Endothelial cell (in vitro differentiated cells): ENCODE measurements around the gene UGT1A4. TPM values are rescaled to one million over a fixed set of nuclear protein-coding genes. Genes with fewer than 3 reads are reported as not detected.

Experiments used
- DNase-seq: peaks from one replicate; pipeline ENCODE4 v3.0.0; 2021; ENCODE audit warnings: low spot score
- H3K27ac Mint-ChIP-seq: one replicate; pipeline ENCODE4 v1.8.0; 2021; ENCODE audit warnings: mixed read lengths, inconsistent platforms; ENCODE audit not compliant: unreplicated experiment
- H3K27me3 Mint-ChIP-seq: one replicate; pipeline ENCODE4 v1.8.0; 2021; ENCODE audit warnings: mild to moderate bottlenecking, moderate library complexity, mixed read lengths, inconsistent platforms; ENCODE audit not compliant: unreplicated experiment
- H3K36me3 Mint-ChIP-seq: one replicate; pipeline ENCODE4 v1.8.0; 2021; ENCODE audit warnings: mild to moderate bottlenecking, low read depth, mixed read lengths, inconsistent platforms; ENCODE audit not compliant: unreplicated experiment
- H3K4me1 Mint-ChIP-seq: one replicate; pipeline ENCODE4 v1.8.0; 2021; ENCODE audit warnings: mild to moderate bottlenecking, mixed read lengths, inconsistent platforms; ENCODE audit not compliant: unreplicated experiment
- H3K4me3 Mint-ChIP-seq: one replicate; pipeline ENCODE4 v1.8.0; 2021; ENCODE audit warnings: mild to moderate bottlenecking, mixed read lengths, inconsistent platforms; ENCODE audit not compliant: unreplicated experiment
- H3K9me3 Mint-ChIP-seq: one replicate; pipeline ENCODE4 v1.8.0; 2021; ENCODE audit warnings: mixed read lengths, inconsistent platforms; ENCODE audit not compliant: unreplicated experiment
- total RNA-seq: library from RNA; stranded (reverse); fragmentation: NEBNext Ultra II Directional; extraction: Animal tissue kit (Norgen Biotek cat#: 25700); gene quantifications from one replicate; pipeline ENCODE4 v1.2.1, GENCODE V29; 2021; ENCODE audit not compliant: unreplicated experiment
- TF ChIP-seq, protein P1 (sequence below): fragments of 200-600 bp; sonication (generic); IDR thresholded peaks from one replicate; pipeline ENCODE4 v1.5.0; 2021; ENCODE audit warnings: antibody characterized with exemption; ENCODE audit not compliant: unreplicated experiment

UGT1A4 gene
- total RNA-seq, 1 donor from 2014 or later, result not detected

DNA sequence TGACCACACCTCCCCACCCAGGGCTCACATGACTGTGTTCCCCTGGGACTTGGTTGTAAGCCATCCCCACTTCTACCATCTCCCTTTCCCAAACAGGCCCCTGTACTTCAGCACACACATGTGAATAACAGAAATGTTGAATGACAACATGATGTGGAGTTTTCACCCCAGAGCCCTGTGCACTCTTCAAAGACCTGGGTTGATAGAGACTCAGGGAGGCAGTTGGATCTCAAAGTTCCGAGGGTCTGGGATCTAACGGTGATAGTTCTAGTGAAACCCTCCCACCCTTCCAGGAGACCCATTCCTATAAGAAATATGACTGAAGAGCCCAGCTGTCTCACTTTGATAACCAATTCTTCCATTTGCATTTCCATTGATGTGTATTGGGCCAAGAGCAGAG, 59.5 kb downstream of the UGT1A4 start, which contains the start of gene MROH2A:
MROH2A (plus strand) TSS at position 301 of the 400 bp plus-strand sequence. CDS start 1,029 bp downstream, outside the sequence.
- Mint-ChIP-seq H3K27me3 (no peaks in the 10 kb centered on the region), H3K4me3 (no peak within 1 kb of the TSS), H3K36me3 (no peaks in the 10 kb centered on the region), H3K4me1 (no peaks in the 10 kb centered on the region), H3K27ac (no peak within 1 kb of the TSS), H3K9me3 (no peaks in the 10 kb centered on the region)
- no peak for DNase-seq
- TF ChIP-seq, protein P1, sequence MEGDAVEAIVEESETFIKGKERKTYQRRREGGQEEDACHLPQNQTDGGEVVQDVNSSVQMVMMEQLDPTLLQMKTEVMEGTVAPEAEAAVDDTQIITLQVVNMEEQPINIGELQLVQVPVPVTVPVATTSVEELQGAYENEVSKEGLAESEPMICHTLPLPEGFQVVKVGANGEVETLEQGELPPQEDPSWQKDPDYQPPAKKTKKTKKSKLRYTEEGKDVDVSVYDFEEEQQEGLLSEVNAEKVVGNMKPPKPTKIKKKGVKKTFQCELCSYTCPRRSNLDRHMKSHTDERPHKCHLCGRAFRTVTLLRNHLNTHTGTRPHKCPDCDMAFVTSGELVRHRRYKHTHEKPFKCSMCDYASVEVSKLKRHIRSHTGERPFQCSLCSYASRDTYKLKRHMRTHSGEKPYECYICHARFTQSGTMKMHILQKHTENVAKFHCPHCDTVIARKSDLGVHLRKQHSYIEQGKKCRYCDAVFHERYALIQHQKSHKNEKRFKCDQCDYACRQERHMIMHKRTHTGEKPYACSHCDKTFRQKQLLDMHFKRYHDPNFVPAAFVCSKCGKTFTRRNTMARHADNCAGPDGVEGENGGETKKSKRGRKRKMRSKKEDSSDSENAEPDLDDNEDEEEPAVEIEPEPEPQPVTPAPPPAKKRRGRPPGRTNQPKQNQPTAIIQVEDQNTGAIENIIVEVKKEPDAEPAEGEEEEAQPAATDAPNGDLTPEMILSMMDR, result no peak

DNA sequence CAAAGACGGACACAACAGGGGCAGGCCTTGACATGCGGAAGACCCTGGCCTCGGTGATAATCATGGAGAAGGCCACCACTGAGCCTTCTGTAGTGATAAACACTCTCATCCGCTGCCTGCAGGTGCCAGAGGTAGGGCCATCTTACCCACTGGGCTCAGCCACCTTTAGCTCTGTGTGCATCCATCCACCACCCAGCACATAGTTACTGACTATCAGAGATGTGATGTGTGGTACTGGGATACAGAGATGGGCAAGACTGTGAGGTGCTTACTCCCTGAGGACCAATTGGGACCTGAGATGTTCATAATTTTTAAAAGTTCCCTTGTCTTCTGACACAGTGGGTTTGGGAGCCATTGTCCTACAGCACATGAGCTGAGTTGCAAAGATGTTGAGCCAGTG, 61.2 kb downstream of the UGT1A4 start:
- H3K9me3 Mint-ChIP-seq, result no peaks in the 10 kb centered on the region
- H3K4me3 Mint-ChIP-seq, result no peak overlapping the region
- H3K27ac Mint-ChIP-seq, result no peak overlapping the region
- DNase-seq, result no peak
- no peaks in the 10 kb centered on the region for H3K27me3 Mint-ChIP-seq
- TF ChIP-seq, protein P1, result no peak
- no peaks in the 10 kb centered on the region for H3K4me1 Mint-ChIP-seq
- no peaks in the 10 kb centered on the region for H3K36me3 Mint-ChIP-seq

DNA sequence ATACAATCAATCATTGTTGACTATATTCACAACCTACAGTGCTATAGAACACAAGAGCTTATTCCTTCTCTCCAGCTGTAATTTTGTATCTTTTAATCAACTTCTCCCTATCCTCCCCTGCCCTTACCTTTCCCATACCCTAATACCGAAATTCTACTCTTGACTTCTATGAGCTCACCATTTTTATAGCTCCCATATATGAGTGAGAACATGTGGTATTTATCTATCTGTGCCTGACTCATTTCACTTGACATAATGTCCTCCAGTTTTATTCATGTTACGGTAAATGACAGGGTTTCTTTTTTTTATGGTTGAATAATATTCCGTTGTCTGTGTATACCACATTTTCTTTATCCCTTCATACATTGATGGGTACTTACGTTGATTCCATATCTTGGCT, 62.2 kb downstream of the UGT1A4 start:
- Mint-ChIP-seq H3K9me3 (no peaks in the 10 kb centered on the region), H3K4me1 (no peaks in the 10 kb centered on the region), H3K36me3 (no peaks in the 10 kb centered on the region), H3K27me3 (no peaks in the 10 kb centered on the region), H3K27ac (no peak overlapping the region), H3K4me3 (no peak overlapping the region)
- DNase-seq, result no peak
- TF ChIP-seq, protein P1, result no peak

DNA sequence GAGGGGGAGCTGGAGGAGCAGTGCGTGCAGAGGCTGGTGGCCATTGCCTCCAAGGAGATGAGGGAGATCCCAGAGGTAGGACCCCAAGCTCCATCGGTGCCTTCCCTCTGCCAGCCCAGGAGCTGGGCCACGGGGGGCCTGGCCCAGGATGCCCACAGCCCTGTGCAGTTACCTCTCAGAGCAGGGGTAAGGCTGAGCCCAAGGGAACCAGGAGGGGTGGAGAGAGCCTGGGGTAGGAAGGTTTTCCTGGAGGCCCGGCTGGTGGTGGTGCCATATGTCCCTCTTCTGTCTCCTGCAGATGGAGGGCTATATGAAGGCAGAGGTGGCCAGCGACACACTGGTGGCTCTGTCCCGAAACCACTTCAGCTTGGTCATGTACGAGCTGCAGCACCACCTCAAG, 71.0 kb downstream of the UGT1A4 start:
- TF ChIP-seq, protein P1, result no peak
- peaks cover 8% of the 10 kb centered on the region for H3K27me3 Mint-ChIP-seq
- H3K9me3 Mint-ChIP-seq, result no peaks in the 10 kb centered on the region
- no peaks in the 10 kb centered on the region for H3K4me1 Mint-ChIP-seq
- no peak for DNase-seq
- peak overlapping the region; percentile 13 for H3K4me3 Mint-ChIP-seq
- H3K36me3 Mint-ChIP-seq, result peaks cover 17% of the 10 kb centered on the region
- no peak overlapping the region for H3K27ac Mint-ChIP-seq

DNA sequence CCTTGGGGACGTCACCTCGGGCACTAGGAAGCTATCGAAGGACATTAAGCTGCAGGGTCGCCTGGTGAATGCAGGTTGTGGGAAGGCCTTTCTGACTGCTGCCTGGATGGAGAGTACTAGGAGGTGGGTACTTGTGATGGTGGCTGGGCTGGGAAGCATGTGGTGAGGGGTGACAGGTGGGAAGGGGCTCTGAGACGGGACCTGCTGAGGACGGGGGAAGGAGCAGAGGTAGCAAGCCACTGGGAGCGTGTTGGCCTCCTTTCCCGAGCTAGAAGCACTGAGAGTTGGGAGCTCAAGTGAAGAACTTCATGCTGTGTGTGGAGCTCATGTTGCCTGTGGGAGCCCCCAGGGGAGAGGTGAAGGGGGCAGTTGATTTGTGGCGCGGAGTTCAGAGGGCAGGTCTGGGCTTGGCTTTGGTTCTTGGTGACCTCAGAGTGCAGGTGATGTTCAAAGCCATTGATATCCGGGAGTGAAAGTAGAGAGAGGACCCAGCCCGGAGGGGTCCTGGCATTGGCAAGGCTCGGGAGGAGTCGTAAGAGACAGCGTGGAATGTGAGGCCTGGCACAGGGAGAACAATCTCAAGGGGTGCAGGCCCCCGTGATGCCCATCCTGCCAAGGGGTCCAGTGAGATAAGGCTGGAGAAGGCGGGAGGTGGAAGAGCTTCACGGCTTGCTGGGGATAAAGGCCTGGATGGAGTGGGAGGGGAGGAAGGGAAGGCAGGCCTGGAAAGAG, 72.8 kb downstream of the UGT1A4 start:
- Mint-ChIP-seq H3K27ac (no peak overlapping the region), H3K36me3 (peaks cover 17% of the 10 kb centered on the region), H3K9me3 (no peaks in the 10 kb centered on the region), H3K4me3 (no peak overlapping the region), H3K4me1 (no peaks in the 10 kb centered on the region), H3K27me3 (peaks cover 12% of the 10 kb centered on the region)
- TF ChIP-seq, protein P1, result no peak
- no peak for DNase-seq
